Femur (tissue), 1 donor: ENCODE results near the gene SLC2A10.

Source experiments
- DNase-seq: peaks from one replicate; pipeline ENCODE4 v3.0.0-alpha.2; 2017

The SLC2A10 gene

DNA sequence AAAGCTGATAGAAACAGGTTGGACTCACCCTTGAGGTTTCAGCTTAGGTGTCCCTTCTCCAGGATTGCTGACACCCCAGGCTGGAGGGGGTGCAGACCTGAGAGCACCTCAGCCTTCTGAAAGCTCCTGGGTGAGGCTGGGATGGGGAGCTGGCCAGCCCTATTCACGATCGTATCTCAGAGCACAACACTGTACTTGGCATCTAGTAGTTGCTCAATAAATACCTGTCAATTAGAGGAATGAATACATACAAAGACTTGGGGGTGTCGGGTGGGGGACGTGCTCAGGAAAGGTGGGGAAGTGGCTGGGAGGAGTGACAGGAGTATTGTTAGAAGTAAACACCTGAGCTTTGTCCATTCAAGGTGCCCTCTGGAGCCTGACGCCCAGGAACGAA lies 61.7 kb downstream of the SLC2A10 start:
- no peak for DNase-seq

DNA sequence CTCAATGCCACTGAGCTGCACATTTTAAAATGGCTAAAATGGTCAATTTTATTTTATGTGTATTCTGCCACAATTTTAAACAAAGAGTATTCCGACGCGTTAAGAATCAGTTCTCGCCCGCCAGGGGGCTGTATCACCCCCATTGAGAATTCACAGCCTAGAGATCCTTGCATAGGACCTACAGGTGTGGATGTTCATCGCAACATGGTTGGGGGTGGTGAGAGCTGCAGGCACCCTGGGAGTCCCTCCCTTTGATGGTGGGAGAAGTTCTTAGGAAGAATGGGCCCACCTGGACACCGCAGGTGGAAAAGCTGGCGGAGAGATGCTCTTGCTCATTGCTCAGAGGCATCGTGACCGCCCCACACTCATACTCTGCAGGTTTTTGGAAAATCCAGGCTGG lies 63.5 kb downstream of the SLC2A10 start:
- no peak for DNase-seq

DNA sequence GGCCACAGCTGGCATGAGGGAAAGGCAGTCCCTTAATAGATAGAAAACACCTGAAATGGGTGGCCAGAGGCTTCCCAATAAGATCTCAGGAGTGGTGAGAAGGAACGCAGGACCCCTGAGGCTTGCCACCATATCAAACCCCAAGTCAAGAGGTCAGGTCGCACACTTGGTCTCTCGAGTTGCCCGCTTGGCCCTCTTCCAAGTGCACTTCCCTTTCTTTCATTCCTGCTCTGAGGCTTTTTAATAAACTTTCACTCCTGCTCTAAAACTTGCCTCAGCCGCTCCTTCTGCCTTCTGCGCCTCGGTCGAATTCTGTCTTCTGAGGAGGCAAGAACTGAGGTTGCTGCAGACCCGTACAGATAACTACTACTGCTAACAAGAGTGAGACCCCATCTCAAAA lies 64.2 kb downstream of the SLC2A10 start:
- no peak for DNase-seq

DNA sequence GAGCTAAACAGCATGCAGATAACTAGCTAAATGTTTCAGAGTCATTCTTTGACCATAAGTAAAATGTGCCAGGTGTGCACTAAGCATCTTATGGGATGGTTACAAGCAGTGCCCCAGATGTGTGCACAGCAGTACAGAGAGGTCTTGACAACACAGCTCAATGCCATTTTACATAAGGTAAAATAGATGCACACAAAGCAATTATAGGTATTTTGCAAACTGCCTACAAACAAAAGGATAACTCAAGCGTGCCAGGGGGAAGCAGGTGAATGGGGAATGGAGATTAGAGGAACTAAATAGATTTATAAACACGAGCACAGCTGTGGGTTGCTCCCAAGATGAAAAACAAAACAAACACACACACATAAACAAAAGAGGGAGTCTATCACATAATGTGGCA lies 64.8 kb downstream of the SLC2A10 start:
- no peak for DNase-seq

DNA sequence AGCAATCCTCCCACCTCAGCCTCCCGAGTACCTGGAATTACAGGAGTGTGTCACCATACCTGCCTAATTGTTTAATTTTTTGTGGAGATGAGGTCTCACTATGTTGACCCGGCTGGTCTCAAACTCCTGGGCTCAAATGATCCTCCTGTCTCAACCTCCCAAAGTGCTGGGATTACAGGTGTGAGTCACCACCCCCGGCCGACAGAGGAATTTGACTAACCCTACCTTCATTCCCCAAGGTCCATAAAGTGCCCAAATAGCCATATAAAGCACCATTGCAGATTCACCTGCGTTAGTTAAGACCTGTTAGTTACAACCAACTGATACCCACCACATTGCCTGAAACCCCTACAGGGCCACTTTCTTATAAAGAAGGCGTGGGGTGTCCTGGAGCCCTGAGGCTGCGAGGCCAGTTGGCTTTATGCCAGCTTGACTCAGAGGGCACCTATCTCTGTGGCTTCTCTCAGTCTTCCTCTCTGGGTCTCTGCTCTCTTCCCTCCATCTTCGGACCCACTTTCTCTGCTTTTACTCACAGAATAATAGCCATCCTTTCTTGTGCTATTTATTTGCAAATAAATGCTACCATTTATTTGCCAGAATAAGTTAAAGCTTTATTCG lies 65.6 kb downstream of the SLC2A10 start:
- no peak for DNase-seq

DNA sequence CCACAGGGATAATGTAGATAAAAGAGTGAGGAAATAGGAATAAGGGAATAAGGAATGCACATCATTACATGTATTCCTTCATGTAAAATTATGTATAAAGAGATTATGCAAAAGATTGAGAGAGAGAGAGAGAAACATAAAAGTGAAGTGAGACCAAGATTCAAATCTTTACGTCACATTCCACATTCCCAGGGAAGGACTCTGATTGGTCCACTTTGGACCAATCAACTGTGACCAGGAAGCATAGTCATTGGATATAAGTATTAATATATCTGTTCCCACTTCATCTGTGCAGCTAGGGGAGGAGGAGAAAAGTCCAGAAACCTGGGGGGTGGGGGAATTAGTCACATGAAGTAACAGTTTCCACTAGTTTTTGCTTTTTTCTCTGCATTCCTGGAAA lies 66.4 kb downstream of the SLC2A10 start:
- no peak for DNase-seq

DNA sequence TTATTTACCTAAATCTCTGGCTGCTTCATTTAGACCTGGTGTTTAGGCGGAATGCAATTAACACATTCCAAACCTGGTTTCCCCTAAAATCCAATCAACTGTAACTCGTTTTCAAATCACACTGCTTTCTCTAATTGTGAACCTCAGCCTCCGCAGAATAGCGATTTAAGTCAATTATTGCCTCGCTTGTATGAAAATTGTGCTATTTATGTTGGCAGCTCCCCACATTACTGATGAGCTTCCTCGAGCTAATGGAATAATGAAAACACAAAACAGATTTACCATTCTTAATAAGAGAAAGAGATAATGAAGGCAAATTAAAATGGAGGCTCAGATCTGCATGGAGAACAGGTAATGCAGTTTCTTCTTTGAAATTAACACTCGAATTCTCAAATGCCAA lies 67.9 kb downstream of the SLC2A10 start:
- no peak for DNase-seq

DNA sequence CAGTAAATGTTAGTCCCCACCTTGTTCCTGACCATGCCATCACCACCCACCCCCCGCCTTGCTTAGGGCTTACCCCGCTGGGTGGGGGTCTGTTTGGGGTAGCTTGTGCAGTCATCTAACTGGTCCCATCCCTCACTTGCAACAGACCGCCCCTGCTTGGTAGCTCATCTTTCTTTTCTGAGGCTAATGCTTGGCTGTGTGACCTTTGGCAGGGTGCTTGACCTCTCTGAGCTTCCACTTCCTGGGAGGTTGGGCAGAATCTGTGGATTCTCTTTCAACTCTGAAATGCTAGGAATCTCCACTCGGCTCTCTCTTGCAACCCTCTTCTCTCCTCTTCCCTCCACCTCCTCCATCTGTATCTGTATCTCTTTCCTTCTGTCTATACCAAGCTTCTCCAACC lies 70.4 kb downstream of the SLC2A10 start:
- DNase-seq, result no peak

DNA sequence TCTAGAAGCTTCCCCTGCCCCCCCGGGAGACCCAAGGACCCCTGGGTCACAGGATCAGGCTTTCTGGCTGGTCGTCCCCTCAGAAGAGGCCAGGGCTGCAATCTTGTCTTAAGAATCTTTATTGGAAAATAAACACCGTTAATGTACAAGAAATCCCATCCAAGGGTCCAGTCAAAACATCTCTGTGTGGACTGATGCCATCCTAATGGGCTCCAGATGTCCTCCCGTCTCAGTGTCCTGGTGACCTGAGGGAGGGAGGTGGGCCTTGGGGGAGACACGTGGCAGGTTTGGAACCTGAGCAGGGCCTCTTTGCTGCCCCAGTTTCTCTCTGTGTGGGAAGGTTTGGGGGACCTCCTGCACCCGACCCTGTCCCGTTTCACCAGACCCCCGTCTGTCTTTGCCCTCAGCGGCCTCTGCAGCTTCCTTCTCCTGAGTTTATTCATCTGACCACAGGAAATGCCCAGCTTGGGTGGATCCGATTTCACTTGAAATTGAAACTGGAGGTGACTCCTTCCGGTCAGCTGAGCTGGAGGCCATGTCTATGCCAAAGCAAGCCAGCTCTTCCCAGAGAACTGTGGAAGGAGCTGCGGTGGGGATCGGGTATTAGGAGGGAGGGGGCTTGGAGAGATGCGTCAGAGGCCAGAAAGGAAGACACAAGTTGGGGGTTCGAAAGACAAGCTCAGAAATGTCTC lies 75.1 kb downstream of the SLC2A10 start:
- DNase-seq, result peak; percentile 41
